Tongue (tissue), 2 donors: ENCODE data around the gene TDO2. TPM values are rescaled to one million over a fixed set of nuclear protein-coding genes. Genes with fewer than 3 reads are reported as not detected.

ENCODE experiments used
- DNase-seq: peaks from one replicate; pipeline ENCODE4 v3.0.0-alpha.2; 2015
- total RNA-seq: library from RNA; depleted of rRNA; stranded (reverse); fragments of >200 nt; gene quantifications from one replicate; pipeline ENCODE4 v1.2.3, GENCODE V29; 2014

Gene TDO2
- total RNA-seq, 1 donor from 2014 or later: 1.0 TPM

DNA sequence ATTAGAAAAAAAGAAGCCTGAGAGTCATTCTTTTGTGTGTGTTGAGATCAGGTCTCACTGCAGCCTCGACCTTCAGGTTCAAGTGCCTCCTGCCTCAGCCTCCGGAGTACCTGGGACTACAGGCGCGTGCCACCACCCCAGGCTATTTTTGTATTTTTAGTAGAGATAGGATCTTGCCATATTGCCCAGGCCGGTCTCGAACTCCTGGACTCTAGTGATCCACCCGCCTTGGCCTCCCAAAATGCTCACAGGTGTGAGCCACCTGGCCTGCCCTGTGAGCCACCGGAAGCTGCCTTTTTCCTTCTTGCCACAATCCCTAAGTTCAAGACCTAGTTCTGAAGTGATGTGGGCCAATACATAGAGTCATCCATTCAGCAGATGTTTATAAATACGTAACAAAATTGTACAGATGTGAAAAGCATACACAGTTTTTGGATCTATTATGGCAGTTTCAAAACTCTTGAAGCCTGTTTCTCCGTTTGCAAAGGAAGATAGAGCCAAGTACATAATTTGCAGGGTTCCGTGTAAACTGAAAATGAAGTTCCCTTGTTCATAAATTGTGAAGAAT lies 50.7 kb downstream of the TDO2 start:
- DNase-seq: peak; percentile 45

DNA sequence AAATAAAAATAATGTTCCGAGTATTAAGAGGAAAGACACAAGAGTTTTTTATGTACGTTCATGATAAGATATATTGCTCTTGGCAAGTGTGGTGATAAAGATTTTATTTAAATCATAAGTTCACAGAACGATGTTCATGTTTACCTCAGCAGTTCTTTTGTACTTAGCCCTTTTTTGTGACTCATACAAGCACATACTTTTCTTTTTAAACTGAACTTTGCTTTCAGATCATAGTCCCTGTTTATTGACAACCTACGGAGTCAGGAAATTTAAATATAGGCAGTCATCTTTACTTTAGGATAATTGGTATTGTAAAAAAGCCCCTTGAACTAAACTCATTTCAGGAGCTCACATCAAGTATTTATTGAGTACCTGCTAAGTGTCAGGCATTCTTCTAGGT lies 51.4 kb downstream of the TDO2 start:
- DNase-seq: no peak

DNA sequence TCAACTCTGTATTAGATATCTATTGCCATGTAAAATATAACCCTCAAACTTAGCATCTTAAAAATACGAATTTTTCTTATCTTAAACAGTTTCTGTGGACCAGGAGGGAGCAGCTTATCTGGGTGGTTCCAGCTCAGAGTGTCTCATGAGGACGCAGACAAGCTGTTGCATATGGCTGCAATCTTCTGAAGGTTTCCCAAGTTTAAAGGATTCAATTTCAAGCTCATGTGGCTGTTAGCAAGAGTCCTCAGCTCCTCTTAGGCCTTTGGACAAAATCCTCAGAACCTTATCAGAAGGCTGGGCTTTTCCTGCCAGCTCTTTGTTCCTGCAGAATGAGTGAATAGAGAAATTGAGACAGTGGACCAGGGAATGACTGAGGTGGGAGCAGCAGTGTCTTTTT lies 53.0 kb downstream of the TDO2 start:
- DNase-seq: no peak

DNA sequence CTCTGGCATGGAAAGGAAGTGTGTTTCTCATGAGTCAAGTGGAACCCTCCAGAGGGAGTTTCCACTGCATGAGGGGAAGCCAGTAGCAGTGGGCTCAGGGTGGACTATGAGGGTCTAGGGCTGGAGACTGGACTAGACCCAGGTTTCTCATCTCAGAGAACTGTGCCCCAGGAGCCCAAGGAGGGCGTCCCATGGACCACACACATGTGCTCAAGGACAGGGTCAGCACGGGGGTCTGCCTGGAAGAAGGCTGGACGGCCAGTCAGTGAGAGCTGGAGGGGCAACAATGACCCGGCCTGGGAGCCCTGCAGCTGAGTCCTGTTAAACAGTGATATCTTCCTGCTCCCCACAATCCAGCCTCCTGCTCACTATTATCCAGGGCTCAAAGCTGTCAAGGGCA lies 55.9 kb downstream of the TDO2 start:
- DNase-seq: no peak

DNA sequence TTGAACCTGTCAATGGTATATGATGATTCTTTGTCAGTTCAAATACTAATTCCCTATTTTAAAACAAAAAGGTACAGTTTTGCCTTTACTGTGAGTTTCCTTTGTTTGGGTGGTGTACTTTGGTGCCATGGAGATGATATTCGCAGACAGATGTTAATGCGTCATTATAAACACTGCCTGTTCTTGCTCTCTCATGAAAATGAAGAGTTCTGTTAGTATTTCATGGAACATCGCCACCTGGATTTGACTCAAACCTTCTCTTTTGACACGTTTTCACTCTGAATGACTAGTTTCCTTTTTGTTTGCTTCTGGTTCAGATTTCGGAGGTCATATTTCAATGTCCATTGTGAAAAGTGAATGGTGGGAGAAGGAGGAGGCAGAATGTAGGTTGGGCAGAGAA lies 57.0 kb downstream of the TDO2 start:
- DNase-seq: peak; percentile 90

DNA sequence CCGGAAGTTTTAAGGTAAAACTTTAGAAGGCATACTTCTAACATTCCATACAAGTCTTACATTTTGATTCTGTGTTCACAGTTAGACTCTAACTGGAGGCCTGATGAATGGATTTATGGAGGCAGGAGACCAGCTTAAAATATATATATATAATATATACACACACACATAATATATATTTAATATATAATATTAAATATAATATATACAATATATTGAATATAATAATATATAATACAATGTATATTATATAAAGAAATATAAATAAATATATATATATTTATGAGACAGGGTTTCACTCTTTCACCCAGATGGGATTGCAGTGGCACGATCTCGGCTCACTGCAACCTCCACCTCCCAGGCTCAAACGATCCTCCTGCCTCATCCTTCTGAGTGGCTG lies 58.1 kb downstream of the TDO2 start:
- DNase-seq: no peak

DNA sequence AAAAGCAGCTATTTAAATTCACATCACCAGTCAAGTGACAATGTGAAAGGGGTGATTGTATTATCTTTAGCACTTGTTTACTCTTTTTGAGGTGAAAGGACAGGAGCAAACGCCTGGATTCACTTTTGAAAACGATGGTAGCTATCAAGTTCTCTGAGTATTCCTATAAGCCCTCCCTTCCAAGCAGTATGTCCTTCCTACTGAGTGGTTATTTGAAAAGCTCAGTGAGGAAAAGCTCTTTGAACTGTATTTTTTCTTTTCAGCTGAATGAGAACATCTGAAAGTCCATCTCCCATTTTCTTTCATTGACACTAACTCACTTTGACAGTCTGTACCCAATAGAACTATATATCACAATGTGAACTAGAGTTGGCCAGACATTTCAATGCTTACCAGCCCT lies 59.3 kb downstream of the TDO2 start:
- no peak for DNase-seq

DNA sequence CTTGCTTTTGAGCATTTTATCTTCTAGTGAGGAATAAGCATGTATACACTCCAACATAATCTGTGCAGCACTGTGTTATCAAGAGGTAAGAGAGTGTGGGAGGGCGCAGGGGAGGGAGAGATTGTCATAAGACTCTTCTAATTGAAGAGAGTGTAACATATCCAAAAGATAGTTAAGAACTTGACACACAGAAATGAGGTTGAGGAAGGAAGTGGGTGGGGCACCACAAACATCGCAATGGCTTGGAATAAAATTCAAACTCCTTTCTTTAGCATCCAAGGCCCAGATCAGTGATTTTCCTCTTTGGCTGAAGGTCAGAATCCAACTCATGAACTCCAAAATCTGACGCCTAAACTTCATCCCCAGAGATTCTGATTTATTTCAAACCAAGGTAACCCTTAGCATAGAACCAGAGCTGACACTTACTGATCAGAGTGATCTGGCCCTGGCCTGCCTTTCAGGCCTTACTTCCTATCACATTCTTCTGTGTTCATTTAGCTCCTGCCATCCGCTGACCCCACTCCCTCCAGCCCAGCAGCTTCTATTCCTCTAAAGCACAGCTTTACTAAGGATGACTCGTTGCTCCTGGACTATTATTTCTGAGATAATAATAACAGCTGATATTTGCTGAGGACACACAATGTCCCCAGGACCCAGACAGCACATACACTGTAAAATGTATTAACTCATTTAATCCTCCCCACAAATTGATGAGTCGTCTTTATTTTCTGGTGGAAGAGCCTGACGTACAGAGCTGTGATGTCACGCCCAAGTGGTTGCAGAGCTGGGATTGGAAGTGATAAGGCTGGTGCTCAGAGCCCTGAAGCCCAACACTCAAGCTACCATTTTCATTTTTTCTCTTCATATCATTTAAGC lies 60.8 kb downstream of the TDO2 start:
- no peak for DNase-seq

DNA sequence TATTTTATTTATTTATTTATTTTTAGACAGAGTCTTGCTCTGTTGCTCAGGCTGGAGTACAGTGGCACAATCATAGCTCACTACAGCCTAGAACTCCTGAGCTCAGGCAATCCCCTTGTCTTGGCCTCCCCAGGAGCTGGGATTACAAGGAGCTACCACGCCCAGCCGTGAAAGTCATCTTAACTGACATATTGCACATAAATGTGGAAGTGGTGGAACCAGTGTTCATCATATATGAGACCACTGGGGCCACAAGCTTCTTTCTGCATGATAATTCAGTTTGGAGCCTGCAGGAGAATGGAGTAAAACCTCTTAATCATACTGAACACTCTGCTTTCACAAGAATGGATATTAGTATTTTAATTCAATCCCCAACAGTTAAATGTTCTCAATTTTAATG lies 62.7 kb downstream of the TDO2 start:
- DNase-seq: no peak

DNA sequence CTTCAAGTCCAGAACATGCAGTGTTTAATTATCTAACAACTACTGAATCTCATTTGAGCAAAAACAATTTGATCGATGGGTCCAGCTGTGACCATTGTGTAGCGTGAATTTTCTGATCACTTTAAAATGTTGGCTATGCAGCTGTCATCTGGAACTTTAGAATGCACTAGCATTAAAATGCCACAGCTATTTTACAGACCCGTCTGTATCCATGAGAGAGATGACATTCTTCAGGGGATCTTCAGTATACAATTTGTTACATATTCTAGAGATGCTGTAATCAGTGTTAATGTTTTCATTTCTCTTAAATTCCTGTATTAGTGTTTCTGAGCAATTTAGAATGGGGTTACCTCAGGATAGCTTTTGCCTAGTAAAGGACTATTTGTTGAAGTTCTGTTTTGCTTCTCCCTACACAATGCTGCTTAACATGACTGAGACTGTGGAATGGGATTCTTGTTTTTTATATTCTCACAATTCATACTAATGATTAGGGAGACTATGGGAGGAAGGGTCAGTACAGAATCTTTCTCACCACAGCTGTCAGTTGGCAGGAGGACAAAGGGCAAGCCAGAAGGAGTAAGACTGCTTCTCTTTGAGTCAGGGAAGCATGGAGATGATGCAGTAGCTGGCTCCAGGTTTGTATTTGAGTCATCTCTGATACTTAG lies 63.4 kb downstream of the TDO2 start:
- DNase-seq: peak; percentile 95

Other genes with a start within 250 kb of the TDO2 start
- gene GUCY1A1, start 236.8 kb upstream of the TDO2 start, total RNA-seq: 47.1 TPM
- gene GUCY1B1, start 144.7 kb upstream of the TDO2 start, total RNA-seq: 26.6 TPM
- not detected for gene ASIC5, start 37.4 kb upstream of the TDO2 start, total RNA-seq
- 24.5 TPM for gene CTSO, start 50.2 kb downstream of the TDO2 start, total RNA-seq